Progenitor cell of endocrine pancreas (in vitro differentiated cells): Measurements from ENCODE around the gene CASQ1. TPM values are rescaled to one million over a fixed set of nuclear protein-coding genes. Genes with fewer than 3 reads are reported as not detected.

Experiments
- DNase-seq: peaks from one replicate; pipeline ENCODE4 v3.0.0; 2021; ENCODE audit warnings: low spot score; ENCODE audit not compliant: unreplicated experiment
- H3K27ac Mint-ChIP-seq: 2 replicates; pipeline ENCODE4 v1.8.0; 2021; ENCODE audit warnings: mild to moderate bottlenecking, moderate library complexity, mixed read lengths
- H3K27me3 Mint-ChIP-seq: 2 replicates; pipeline ENCODE4 v1.8.0; 2021; ENCODE audit warnings: mixed read lengths
- H3K36me3 Mint-ChIP-seq: 2 replicates; pipeline ENCODE4 v1.8.0; 2022; ENCODE audit warnings: mixed read lengths; ENCODE audit not compliant: insufficient read depth
- H3K4me1 Mint-ChIP-seq: 2 replicates; pipeline ENCODE4 v1.8.0; 2021; ENCODE audit warnings: low read depth, mixed read lengths
- H3K4me3 Mint-ChIP-seq: 2 replicates; pipeline ENCODE4 v1.8.0; 2021; ENCODE audit warnings: low read depth, mild to moderate bottlenecking, moderate library complexity, mixed read lengths
- H3K9me3 Mint-ChIP-seq: 2 replicates; pipeline ENCODE4 v1.8.0; 2021; ENCODE audit warnings: low read depth, mixed read lengths
- CTCF ChIP-seq: fragments of 200-600 bp; sonication (generic); IDR thresholded peaks from one replicate; pipeline ENCODE4 v1.5.0; 2021; ENCODE audit warnings: antibody characterized with exemption, mild to moderate bottlenecking; ENCODE audit not compliant: unreplicated experiment
- total RNA-seq: library from RNA; stranded (reverse); gene quantifications from 2 replicates; pipeline ENCODE4 v1.2.1, GENCODE V29; 2021

CASQ1 gene
- total RNA-seq, 1 donor from 2014 or later: not detected

GRCh38 chr1:160186246-160186645 lies 4.1 kb upstream of the CASQ1 start:
- no peak overlapping the region for H3K27ac Mint-ChIP-seq
- H3K9me3 Mint-ChIP-seq: no peaks in the 10 kb centered on the region
- no peak for TF ChIP-seq CTCF
- no peak overlapping the region for H3K4me3 Mint-ChIP-seq
- H3K4me1 Mint-ChIP-seq: peaks cover 1% of the 10 kb centered on the region
- H3K36me3 Mint-ChIP-seq: no peaks in the 10 kb centered on the region
- DNase-seq: no peak
- H3K27me3 Mint-ChIP-seq: peaks cover 3% of the 10 kb centered on the region

GRCh38 chr1:160186729-160187128 lies 3.6 kb upstream of the CASQ1 start:
- no peaks in the 10 kb centered on the region for H3K36me3 Mint-ChIP-seq
- peaks cover 1% of the 10 kb centered on the region for H3K4me1 Mint-ChIP-seq
- H3K4me3 Mint-ChIP-seq: no peak overlapping the region
- peaks cover 3% of the 10 kb centered on the region for H3K27me3 Mint-ChIP-seq
- H3K27ac Mint-ChIP-seq: no peak overlapping the region
- DNase-seq: no peak
- no peak for TF ChIP-seq CTCF
- H3K9me3 Mint-ChIP-seq: no peaks in the 10 kb centered on the region

GRCh38 chr1:160187407-160187806 lies 3.0 kb upstream of the CASQ1 start:
- DNase-seq: no peak
- H3K4me1 Mint-ChIP-seq: peaks cover 1% of the 10 kb centered on the region
- no peak for TF ChIP-seq CTCF
- H3K27me3 Mint-ChIP-seq: peaks cover 3% of the 10 kb centered on the region
- H3K9me3 Mint-ChIP-seq: no peaks in the 10 kb centered on the region
- H3K36me3 Mint-ChIP-seq: no peaks in the 10 kb centered on the region
- no peak overlapping the region for H3K27ac Mint-ChIP-seq
- H3K4me3 Mint-ChIP-seq: no peak overlapping the region

GRCh38 chr1:160188341-160188740 lies 2.0 kb upstream of the CASQ1 start:
- H3K9me3 Mint-ChIP-seq: no peaks in the 10 kb centered on the region
- peaks cover under 1% of the 10 kb centered on the region for H3K4me1 Mint-ChIP-seq
- peaks cover 3% of the 10 kb centered on the region for H3K27me3 Mint-ChIP-seq
- no peak overlapping the region for H3K27ac Mint-ChIP-seq
- no peaks in the 10 kb centered on the region for H3K36me3 Mint-ChIP-seq
- H3K4me3 Mint-ChIP-seq: no peak overlapping the region
- no peak for TF ChIP-seq CTCF
- DNase-seq: no peak

- no peaks in the 10 kb centered on the region for H3K9me3 Mint-ChIP-seq
- H3K27ac Mint-ChIP-seq: no peak overlapping the region
- no peak for DNase-seq
- H3K36me3 Mint-ChIP-seq: no peaks in the 10 kb centered on the region
- H3K4me3 Mint-ChIP-seq: no peak overlapping the region
- no peaks in the 10 kb centered on the region for H3K4me1 Mint-ChIP-seq
- no peak for TF ChIP-seq CTCF
- H3K27me3 Mint-ChIP-seq: peaks cover 3% of the 10 kb centered on the region
Measured at GRCh38 chr1:160191756-160192155, 1.4 kb downstream of the CASQ1 start.
